Prostate gland (tissue), 2 donors: ENCODE results near the gene CXCR5.

ENCODE experiments used
- CTCF ChIP-seq, 4 experiments: fragments of 200-600 bp in 2 of 4; fragments of 450-650 bp in 2 of 4; sonication (generic) in 2 of 4; IDR thresholded peaks; 1 replicate in 3 of 4; 2 replicates in 1 of 4; pipeline ENCODE4 v1.5.1; 2016 to 2019; ENCODE audit warnings: antibody characterized with exemption in 4 of 4, mild to moderate bottlenecking in 2 of 4, moderate library complexity in 2 of 4
- POLR2A ChIP-seq: fragments of 450-650 bp; IDR thresholded peaks from one replicate; pipeline ENCODE4 v1.6.1; 2016; ENCODE audit warnings: antibody characterized with exemption, mild to moderate bottlenecking
- POLR2AphosphoS5 ChIP-seq: sonication (generic); formaldehyde crosslinking; IDR thresholded peaks from one replicate; pipeline ENCODE4 v1.6.1; 2017; ENCODE audit warnings: antibody characterized with exemption

GRCh38 chr11:118914987-118915386 is 31.3 kb downstream of the CXCR5 start:
- TF ChIP-seq CTCF (IDR thresholded peaks at IDR 0.05) (no peak), POLR2A (no peak), POLR2AphosphoS5 (no peak)
